ENCODE results near the gene CCDC148. TPM values are rescaled to one million over a fixed set of nuclear protein-coding genes. Genes with fewer than 3 reads are reported as not detected.

Gene CCDC148
- total RNA-seq, 1 donor from 2014 or later: 2.2 TPM

DNA sequence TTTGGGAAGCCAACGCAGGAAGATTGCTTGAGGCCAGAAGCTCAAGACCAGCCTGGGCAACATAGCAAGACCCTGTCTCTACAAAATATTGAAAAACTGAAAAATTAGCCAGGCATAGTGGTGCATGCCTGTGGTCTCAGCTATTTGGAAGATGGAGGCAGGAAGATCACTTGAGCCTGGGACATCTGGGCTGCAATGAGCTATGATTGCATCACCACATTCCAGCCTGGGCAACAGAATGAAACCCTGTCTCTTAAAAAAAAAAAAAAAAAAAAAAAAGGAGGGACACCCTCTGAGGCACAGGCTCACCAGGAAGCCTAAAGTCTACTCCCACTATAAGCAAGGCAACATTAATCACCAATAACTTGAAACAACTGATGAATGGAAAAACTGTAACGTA is 151.1 kb downstream of the CCDC148 start:
- Mint-ChIP-seq H3K9me3 (ENCODE audit: unreplicated experiment) (no peaks in the 10 kb centered on the region), H3K27ac (ENCODE audit: unreplicated experiment) (no peak overlapping the region), H3K4me3 (ENCODE audit: unreplicated experiment) (no peak overlapping the region), H3K27me3 (ENCODE audit: unreplicated experiment) (no peaks in the 10 kb centered on the region), H3K4me1 (ENCODE audit: unreplicated experiment) (no peaks in the 10 kb centered on the region), H3K36me3 (ENCODE audit: low read depth, unreplicated experiment) (no peaks in the 10 kb centered on the region)
- DNase-seq (ENCODE audit: low spot score): no peak
- TF ChIP-seq, protein P1, sequence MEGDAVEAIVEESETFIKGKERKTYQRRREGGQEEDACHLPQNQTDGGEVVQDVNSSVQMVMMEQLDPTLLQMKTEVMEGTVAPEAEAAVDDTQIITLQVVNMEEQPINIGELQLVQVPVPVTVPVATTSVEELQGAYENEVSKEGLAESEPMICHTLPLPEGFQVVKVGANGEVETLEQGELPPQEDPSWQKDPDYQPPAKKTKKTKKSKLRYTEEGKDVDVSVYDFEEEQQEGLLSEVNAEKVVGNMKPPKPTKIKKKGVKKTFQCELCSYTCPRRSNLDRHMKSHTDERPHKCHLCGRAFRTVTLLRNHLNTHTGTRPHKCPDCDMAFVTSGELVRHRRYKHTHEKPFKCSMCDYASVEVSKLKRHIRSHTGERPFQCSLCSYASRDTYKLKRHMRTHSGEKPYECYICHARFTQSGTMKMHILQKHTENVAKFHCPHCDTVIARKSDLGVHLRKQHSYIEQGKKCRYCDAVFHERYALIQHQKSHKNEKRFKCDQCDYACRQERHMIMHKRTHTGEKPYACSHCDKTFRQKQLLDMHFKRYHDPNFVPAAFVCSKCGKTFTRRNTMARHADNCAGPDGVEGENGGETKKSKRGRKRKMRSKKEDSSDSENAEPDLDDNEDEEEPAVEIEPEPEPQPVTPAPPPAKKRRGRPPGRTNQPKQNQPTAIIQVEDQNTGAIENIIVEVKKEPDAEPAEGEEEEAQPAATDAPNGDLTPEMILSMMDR (IDR thresholded peaks at IDR 0.05; ENCODE audit: unreplicated experiment): no peak

DNA sequence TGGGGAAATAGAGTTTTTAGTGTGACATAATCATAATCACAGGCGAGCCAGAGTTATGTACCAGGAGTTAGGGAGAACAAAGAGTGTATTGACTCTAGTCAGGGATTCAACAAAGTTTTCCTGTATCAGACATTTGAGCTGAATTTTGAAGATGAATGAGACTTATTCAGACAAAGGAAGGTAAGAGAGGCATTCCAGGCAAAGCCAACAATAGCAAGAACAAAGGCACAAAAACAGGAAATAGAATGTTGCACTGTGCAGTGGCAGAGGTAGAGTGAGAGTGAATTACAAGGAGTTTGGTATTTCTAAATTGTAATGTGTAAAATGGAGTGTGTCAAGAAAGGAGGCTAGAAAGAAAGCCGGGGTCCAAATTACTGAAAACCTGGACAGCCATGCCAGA is 156.2 kb downstream of the CCDC148 start:
- Mint-ChIP-seq H3K4me1 (ENCODE audit: unreplicated experiment) (no peaks in the 10 kb centered on the region), H3K4me3 (ENCODE audit: unreplicated experiment) (no peak overlapping the region), H3K27ac (ENCODE audit: unreplicated experiment) (no peak overlapping the region), H3K36me3 (ENCODE audit: low read depth, unreplicated experiment) (no peaks in the 10 kb centered on the region), H3K27me3 (ENCODE audit: unreplicated experiment) (no peaks in the 10 kb centered on the region), H3K9me3 (ENCODE audit: unreplicated experiment) (no peaks in the 10 kb centered on the region)
- DNase-seq (ENCODE audit: low spot score): no peak
- TF ChIP-seq, protein P1 (IDR thresholded peaks at IDR 0.05; ENCODE audit: unreplicated experiment): no peak

DNA sequence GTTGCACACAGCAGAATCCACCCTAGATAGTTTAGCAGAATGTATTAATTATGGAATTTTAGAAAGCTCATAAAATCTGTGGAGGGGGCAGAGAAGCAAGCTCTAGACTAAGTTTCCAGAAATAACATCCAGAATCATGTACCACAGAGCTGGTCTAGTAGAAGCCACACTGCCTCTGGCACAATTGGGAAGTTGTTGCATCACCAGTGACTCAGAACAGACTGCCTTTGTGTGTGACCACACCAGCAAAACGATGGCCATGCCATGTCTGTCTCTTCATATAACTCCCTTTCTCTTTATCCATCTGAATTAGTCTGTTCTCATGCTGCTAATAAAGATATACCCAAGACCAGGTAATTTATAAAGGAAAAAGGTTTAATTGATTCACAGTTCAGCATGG is 158.9 kb downstream of the CCDC148 start:
- Mint-ChIP-seq H3K9me3 (ENCODE audit: unreplicated experiment) (no peaks in the 10 kb centered on the region), H3K27me3 (ENCODE audit: unreplicated experiment) (no peaks in the 10 kb centered on the region), H3K4me3 (ENCODE audit: unreplicated experiment) (no peak overlapping the region), H3K27ac (ENCODE audit: unreplicated experiment) (no peak overlapping the region), H3K4me1 (ENCODE audit: unreplicated experiment) (no peaks in the 10 kb centered on the region), H3K36me3 (ENCODE audit: low read depth, unreplicated experiment) (no peaks in the 10 kb centered on the region)
- DNase-seq (ENCODE audit: low spot score): no peak
- TF ChIP-seq, protein P1 (IDR thresholded peaks at IDR 0.05; ENCODE audit: unreplicated experiment): no peak

DNA sequence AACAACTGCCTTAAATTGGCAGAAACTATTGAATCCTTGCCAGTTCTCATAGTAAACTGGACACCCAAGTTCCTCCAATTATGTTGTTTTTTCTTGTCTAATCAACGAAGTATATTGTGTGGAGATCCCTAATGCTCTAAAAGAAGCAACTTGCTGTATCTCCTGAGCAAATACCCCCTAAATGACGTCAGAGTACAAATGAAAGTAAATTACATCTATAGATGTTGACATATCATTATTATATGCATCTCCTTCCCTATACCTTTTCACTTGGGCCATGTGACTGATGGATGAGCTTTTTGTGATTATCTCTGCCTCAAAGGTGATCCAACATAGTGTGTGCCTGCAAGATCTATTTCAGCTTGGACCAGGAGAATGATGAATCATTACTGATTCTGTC is 159.4 kb downstream of the CCDC148 start:
- Mint-ChIP-seq H3K9me3 (ENCODE audit: unreplicated experiment) (no peaks in the 10 kb centered on the region), H3K4me1 (ENCODE audit: unreplicated experiment) (no peaks in the 10 kb centered on the region), H3K36me3 (ENCODE audit: low read depth, unreplicated experiment) (no peaks in the 10 kb centered on the region), H3K4me3 (ENCODE audit: unreplicated experiment) (no peak overlapping the region), H3K27me3 (ENCODE audit: unreplicated experiment) (no peaks in the 10 kb centered on the region), H3K27ac (ENCODE audit: unreplicated experiment) (no peak overlapping the region)
- TF ChIP-seq, protein P1 (IDR thresholded peaks at IDR 0.05; ENCODE audit: unreplicated experiment): no peak
- DNase-seq (ENCODE audit: low spot score): no peak

DNA sequence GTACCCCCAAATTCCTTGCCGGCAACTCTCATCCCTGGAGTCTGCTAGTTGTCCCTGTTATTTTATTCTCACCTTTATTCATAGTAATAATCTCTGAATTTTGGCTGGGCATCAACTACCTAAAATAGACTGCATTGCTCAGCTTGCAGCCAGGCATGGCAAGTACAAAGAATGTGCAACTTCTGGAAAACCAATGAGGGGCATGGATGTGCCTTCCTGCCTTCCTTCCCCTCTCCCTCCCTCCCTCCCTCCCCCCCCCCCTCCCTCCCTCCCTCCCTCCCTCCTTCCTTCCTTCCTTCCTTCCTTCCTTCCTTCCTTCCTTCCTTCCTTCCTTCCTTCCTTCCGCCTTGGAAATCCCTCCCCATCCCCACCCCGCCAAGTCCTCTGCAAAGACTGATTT is 162.8 kb downstream of the CCDC148 start:
- no peaks in the 10 kb centered on the region for H3K4me1 Mint-ChIP-seq (ENCODE audit: unreplicated experiment)

More for the DNA sequence above, 162.8 kb downstream of the CCDC148 start:
- Mint-ChIP-seq H3K4me3 (ENCODE audit: unreplicated experiment) (no peak overlapping the region), H3K9me3 (ENCODE audit: unreplicated experiment) (no peaks in the 10 kb centered on the region), H3K27me3 (ENCODE audit: unreplicated experiment) (no peaks in the 10 kb centered on the region), H3K27ac (ENCODE audit: unreplicated experiment) (no peak overlapping the region), H3K36me3 (ENCODE audit: low read depth, unreplicated experiment) (no peaks in the 10 kb centered on the region)
- DNase-seq (ENCODE audit: low spot score): no peak
- TF ChIP-seq, protein P1 (IDR thresholded peaks at IDR 0.05; ENCODE audit: unreplicated experiment): no peak

Measured in endothelial cell (in vitro differentiated cells).